Central memory CD8-positive, alpha-beta T cell (primary cell): Measurements from ENCODE around the gene COL18A1.

Experiments used
- ATAC-seq: fragments of 150-1000 bp; cut with Tn5 transposase; replicated peaks from 2 replicates; pipeline ENCODE4 v1.10.0; 2022; ENCODE audit warnings: mild to moderate bottlenecking, moderate FRiP score, moderate number of reproducible peaks; ENCODE audit not compliant: poor library complexity, severe bottlenecking; ENCODE audit errors: extremely low read depth
- DNase-seq, 2 donors: peaks; one replicate each; pipeline ENCODE4 v3.0.0; 2021; ENCODE audit warnings: low spot score in 2 of 2
- H3K27ac Mint-ChIP-seq: one replicate; pipeline ENCODE4 v1.8.0; 2022; ENCODE audit warnings: low read depth, mild to moderate bottlenecking, moderate library complexity, mixed read lengths
- H3K27me3 Mint-ChIP-seq: one replicate; pipeline ENCODE4 v1.8.0; 2022; ENCODE audit warnings: mixed read lengths
- H3K36me3 Mint-ChIP-seq: one replicate; pipeline ENCODE4 v1.8.0; 2022; ENCODE audit warnings: mild to moderate bottlenecking, moderate library complexity, mixed read lengths; ENCODE audit not compliant: insufficient read depth
- H3K4me1 Mint-ChIP-seq: one replicate; pipeline ENCODE4 v1.8.0; 2022; ENCODE audit warnings: mixed read lengths
- H3K4me3 Mint-ChIP-seq: one replicate; pipeline ENCODE4 v1.8.0; 2022; ENCODE audit warnings: mild to moderate bottlenecking, moderate library complexity, mixed read lengths
- H3K9me3 Mint-ChIP-seq: one replicate; pipeline ENCODE4 v1.8.0; 2022; ENCODE audit warnings: mixed read lengths

The COL18A1 gene

GRCh38 chr21:45513741-45514310, 108.9 kb downstream of the COL18A1 start:
- DNase-seq (no peak), ATAC-seq (no peak)
- Mint-ChIP-seq H3K9me3 (peaks cover 5% of the 10 kb centered on the region), H3K4me3 (no peak overlapping the region), H3K27ac (no peak overlapping the region), H3K27me3 (no peaks in the 10 kb centered on the region), H3K36me3 (peaks cover 1% of the 10 kb centered on the region), H3K4me1 (peaks cover 10% of the 10 kb centered on the region)

GRCh38 chr21:45514311-45515021, 109.5 kb downstream of the COL18A1 start:
- DNase-seq: no peak
- peaks cover 1% of the 10 kb centered on the region for H3K36me3 Mint-ChIP-seq
- H3K27ac Mint-ChIP-seq: no peak overlapping the region
- peaks cover 12% of the 10 kb centered on the region for H3K9me3 Mint-ChIP-seq
- no peaks in the 10 kb centered on the region for H3K27me3 Mint-ChIP-seq
- H3K4me3 Mint-ChIP-seq: no peak overlapping the region
- no peak for ATAC-seq
- H3K4me1 Mint-ChIP-seq: peaks cover 10% of the 10 kb centered on the region

GRCh38 chr21:45515241-45516061, 110.5 kb downstream of the COL18A1 start:
- no peak overlapping the region for H3K4me3 Mint-ChIP-seq
- H3K4me1 Mint-ChIP-seq: peaks cover 10% of the 10 kb centered on the region
- H3K27me3 Mint-ChIP-seq: no peaks in the 10 kb centered on the region
- DNase-seq (no peak), ATAC-seq (no peak)
- H3K36me3 Mint-ChIP-seq: peaks cover 2% of the 10 kb centered on the region
- H3K27ac Mint-ChIP-seq: no peak overlapping the region
- peaks cover 20% of the 10 kb centered on the region for H3K9me3 Mint-ChIP-seq

GRCh38 chr21:45516071-45516670, 111.2 kb downstream of the COL18A1 start:
- ATAC-seq (no peak), DNase-seq (no peak)
- Mint-ChIP-seq H3K27me3 (no peaks in the 10 kb centered on the region), H3K27ac (no peak overlapping the region), H3K9me3 (peaks cover 20% of the 10 kb centered on the region), H3K4me1 (peaks cover 10% of the 10 kb centered on the region), H3K4me3 (no peak overlapping the region), H3K36me3 (peaks cover 2% of the 10 kb centered on the region)

- Mint-ChIP-seq H3K27ac (no peak overlapping the region), H3K4me1 (peaks cover 10% of the 10 kb centered on the region), H3K9me3 (peaks cover 20% of the 10 kb centered on the region), H3K4me3 (no peak overlapping the region), H3K27me3 (no peaks in the 10 kb centered on the region), H3K36me3 (peaks cover 2% of the 10 kb centered on the region)
- ATAC-seq: no peak
- no peak for DNase-seq
Measured at GRCh38 chr21:45516671-45517151, 111.7 kb downstream of the COL18A1 start.

GRCh38 chr21:45517249-45518065, 112.5 kb downstream of the COL18A1 start:
- H3K4me1 Mint-ChIP-seq: peaks cover 10% of the 10 kb centered on the region
- H3K36me3 Mint-ChIP-seq: peaks cover 2% of the 10 kb centered on the region
- H3K27me3 Mint-ChIP-seq: no peaks in the 10 kb centered on the region
- H3K9me3 Mint-ChIP-seq: peaks cover 20% of the 10 kb centered on the region
- DNase-seq (no peak), ATAC-seq (no peak)
- no peak overlapping the region for H3K27ac Mint-ChIP-seq
- no peak overlapping the region for H3K4me3 Mint-ChIP-seq

GRCh38 chr21:45518742-45519141, 113.8 kb downstream of the COL18A1 start:
- no peaks in the 10 kb centered on the region for H3K27me3 Mint-ChIP-seq

GRCh38 chr21:45519182-45519581, 114.2 kb downstream of the COL18A1 start:
- DNase-seq (no peak), ATAC-seq (no peak)
- Mint-ChIP-seq H3K4me1 (peaks cover 10% of the 10 kb centered on the region), H3K27ac (no peak overlapping the region), H3K9me3 (peaks cover 20% of the 10 kb centered on the region), H3K36me3 (peaks cover 2% of the 10 kb centered on the region), H3K4me3 (no peak overlapping the region), H3K27me3 (no peaks in the 10 kb centered on the region)

More at GRCh38 chr21:45518742-45519141, 113.8 kb downstream of the COL18A1 start:
- Mint-ChIP-seq H3K4me3 (no peak overlapping the region), H3K36me3 (peaks cover 2% of the 10 kb centered on the region), H3K27ac (no peak overlapping the region), H3K4me1 (peaks cover 10% of the 10 kb centered on the region), H3K9me3 (peaks cover 20% of the 10 kb centered on the region)
- DNase-seq (no peak), ATAC-seq (no peak)

GRCh38 chr21:45521241-45521640, 116.3 kb downstream of the COL18A1 start:
- no peak overlapping the region for H3K27ac Mint-ChIP-seq
- no peaks in the 10 kb centered on the region for H3K27me3 Mint-ChIP-seq
- DNase-seq (no peak), ATAC-seq (no peak)
- H3K4me1 Mint-ChIP-seq: peaks cover 10% of the 10 kb centered on the region
- no peak overlapping the region for H3K4me3 Mint-ChIP-seq
- peaks cover 2% of the 10 kb centered on the region for H3K36me3 Mint-ChIP-seq
- peaks cover 20% of the 10 kb centered on the region for H3K9me3 Mint-ChIP-seq

- no peak for ATAC-seq
- Mint-ChIP-seq H3K27me3 (no peaks in the 10 kb centered on the region), H3K27ac (no peak overlapping the region), H3K9me3 (peaks cover 20% of the 10 kb centered on the region), H3K4me1 (peaks cover 8% of the 10 kb centered on the region), H3K36me3 (peaks cover 4% of the 10 kb centered on the region), H3K4me3 (no peak overlapping the region)
- DNase-seq: no peak
Measured at GRCh38 chr21:45522381-45522780, 117.4 kb downstream of the COL18A1 start.

GRCh38 chr21:45522986-45523385, 118.0 kb downstream of the COL18A1 start:
- H3K27me3 Mint-ChIP-seq: no peaks in the 10 kb centered on the region

More at GRCh38 chr21:45522986-45523385, 118.0 kb downstream of the COL18A1 start:
- ATAC-seq: no peak
- peaks cover 4% of the 10 kb centered on the region for H3K36me3 Mint-ChIP-seq
- H3K4me3 Mint-ChIP-seq: no peak overlapping the region
- H3K27ac Mint-ChIP-seq: no peak overlapping the region
- peaks cover 2% of the 10 kb centered on the region for H3K4me1 Mint-ChIP-seq
- H3K9me3 Mint-ChIP-seq: peaks cover 20% of the 10 kb centered on the region
- DNase-seq: no peak
